Stimulated activated CD4-positive, alpha-beta T cell treated with anti-CD3 and anti-CD28 coated beads, Interleukin-1b, Interleukin-23, amount 100 ng/mL, for 24 hours (primary cell): ENCODE measurements around the gene EPS8L2.

Experiments
- DNase-seq, 4 experiments: peaks; one replicate each; pipeline ENCODE4 v3.0.0-alpha.2; 2020; ENCODE audit warnings: low read depth in 4 of 4, low spot score in 1 of 4

EPS8L2 gene

DNA sequence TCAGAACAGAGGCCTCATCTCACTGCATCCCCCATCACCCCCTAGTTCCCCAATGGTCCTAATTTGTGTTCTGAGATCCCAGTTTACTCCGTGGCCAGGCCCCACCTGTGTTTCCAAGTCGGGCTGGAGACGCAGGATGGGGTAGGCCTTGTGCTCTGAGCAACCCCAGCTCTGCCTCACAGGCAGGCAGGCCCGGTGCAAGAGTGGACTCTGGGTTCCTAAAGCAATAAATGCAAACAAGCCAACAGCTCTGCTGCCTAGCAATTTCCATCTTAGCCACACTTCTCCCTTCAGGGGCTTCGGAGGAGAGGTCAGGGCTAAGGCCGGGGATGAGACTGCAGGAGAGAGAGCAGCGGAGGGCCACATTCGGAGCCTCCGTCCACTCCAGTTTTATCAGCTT is 2.5 kb upstream of the EPS8L2 start:
- no peak for DNase-seq

DNA sequence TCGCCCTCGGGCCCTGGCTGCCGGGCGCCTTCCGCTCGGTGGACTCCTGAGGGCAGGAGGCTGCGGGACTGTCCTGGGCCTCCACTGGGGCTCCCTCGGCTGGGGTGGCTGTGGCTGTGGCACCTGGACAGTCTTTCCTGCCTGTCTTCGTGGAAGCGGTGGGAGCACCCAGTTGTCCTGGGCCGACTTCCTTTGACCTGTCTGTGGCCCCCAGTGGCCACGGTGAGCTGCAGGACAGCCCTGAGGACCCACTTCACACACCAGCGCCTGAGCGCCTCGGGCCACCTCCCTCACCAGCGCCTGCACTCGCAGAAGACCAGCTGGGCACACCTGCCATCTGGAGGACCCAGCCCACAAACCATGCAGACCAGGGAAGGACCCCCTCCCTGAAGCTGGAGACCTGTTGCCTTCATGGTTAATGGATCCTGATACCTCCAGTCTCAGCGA is 1.8 kb upstream of the EPS8L2 start:
- DNase-seq, result no peak

DNA sequence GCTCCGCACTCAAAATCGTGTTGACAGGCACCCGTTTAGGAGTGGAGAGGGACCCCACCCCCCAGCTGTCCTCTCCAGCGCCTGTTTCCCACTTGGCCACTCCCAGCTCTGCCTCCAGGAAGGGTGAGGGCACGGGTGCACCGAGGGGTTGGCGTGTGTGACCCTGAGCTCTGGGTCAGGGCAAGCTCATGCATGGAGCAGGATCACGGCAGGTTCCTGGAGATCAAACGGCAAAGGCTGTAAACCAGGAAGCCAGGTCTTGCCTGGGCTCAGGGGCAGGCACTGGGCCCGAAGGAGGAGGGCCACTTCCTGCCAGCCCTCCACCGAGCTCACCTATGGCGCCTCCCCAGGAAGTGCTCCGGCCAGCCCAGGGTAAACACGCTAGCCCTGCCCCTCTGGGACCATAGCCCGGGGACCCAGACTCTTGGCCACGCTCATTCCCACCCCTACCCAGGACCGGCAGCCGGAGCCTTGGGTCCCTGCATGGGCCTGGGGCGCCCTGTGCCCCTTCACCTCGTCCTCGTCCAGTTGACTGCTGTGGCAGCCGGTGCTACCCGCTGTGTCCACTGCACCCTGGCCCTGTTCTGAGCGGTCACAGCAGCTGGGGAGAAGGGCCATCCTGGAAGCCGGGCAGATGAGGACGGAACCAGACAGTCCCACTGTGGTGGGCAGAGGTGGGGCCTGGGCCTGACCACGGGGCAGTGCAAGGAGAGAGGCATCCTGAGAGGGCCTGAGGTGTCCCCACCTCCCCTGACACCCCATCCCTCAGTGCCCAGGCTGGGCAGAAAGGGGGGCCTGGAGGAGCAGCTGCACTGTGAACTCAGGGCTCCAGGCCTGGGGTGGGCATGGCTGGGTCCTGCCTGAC is 1.0 kb upstream of the EPS8L2 start:
- no peak for DNase-seq

DNA sequence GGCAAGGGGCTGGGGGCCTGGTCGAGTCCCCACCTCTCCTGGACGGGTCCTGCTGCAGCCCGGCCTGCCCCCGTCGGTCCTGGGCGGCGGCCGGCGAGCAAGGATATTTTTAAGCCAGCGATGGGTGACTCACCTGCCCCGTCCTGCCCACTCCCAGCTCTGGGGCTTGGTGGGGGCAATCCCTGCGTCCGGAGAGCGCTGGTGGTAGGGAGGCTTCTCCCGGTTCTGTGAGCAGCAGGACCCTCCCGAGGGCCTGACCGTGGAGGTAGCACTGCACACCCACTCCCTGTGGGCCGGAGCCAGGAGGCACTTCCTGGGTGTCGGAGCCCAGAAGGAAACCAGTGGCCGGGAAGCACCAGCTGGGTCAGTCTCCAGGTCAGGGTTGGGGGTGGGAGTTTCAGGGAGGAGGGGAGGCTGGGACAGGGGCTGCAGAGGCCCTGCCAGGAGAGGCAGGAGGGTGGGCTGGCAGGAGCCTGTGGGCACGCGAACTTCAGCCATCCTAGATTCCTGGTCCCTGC is 467 bp downstream of the EPS8L2 start:
- no peak for DNase-seq

DNA sequence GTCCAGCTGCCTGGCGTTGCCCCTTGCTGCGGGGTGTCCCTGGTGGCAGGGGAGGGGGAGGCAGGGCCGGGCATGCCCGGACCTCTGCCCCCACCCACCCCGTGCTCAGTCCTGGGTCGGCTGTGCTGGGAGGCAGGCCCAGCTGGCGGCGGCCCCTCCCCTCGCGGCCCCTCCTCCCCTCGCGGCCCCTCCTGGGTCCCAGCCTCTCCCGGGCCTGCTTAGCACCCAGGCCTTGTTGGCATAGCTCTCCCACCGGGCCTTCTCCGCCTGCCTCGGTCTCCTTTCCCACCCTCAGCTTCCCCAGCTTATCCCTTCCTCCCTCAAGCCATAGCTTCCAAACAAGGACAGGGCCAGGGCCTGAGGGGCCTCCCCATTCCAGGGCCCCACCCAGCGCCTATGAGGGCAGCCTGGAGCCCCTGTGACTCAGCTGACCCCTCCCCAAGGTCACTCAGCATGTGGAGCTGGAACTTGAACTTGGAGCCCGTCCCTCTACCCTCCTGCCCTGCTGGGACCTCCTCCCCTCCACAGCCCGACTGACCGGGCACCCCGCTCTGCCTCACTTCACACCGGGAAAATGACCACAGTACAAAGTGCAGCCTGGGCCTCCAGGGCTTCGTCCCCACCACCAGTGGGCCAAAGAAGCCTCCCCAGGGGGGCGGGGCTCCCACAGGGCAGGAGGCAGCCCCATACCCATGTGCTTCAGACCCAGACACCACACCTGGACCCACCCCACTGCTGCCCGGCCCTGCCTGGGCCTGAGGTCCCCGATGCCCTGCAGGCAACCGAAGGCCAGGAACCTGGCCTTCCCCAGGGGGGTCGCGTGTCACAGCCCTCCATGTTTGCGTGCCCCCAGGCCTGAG is 1.2 kb downstream of the EPS8L2 start:
- DNase-seq, result no peak

DNA sequence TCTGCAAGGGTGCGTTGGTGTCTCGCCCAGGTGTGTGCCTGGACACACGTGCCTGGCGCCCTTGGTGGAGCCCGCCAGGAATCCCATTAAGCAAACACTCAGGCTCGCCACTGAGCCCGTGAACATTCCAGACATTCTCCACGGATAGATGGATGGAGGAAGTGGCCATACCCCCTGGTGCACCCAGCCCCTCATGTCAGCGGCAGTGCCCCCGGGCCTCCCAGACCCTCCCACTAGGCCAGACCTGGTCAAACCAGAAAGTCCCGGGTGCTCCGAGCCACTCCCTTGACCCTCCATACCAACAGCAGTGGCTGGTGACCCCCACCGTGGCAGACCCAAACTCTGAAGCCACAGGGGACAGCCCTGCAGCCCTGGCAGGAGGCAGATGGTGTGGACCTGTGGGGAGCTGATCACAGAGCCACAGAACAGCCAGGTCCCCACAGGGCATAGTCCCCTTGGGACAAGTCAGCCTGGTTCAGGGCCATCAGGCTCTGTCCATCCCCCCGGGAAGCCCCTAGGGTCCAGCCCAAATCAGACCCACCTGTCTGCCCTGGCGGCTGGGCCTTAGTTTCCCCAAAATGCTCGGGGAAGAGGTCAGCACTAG is 1.9 kb downstream of the EPS8L2 start:
- DNase-seq, result no peak

DNA sequence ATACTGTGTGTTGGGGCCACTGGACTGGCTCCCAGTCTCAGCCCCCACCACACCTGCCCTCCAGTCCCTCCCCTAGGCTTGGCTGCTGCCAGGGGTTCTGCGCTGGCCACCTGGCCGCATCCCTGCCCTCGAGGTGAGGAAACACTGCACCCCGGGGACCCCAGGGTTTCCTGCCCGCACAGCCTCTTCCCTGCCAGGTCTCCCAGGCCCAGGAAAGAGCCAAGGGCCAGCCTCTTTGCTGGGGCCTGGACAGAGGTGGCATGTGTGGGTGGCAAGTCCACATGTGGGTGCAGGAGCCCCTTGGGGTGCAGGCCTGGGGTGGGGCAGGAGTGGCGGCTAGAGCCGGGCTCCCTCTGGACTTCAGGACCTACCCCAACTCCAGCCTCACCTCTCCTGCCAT is 2.5 kb downstream of the EPS8L2 start:
- DNase-seq, result no peak

DNA sequence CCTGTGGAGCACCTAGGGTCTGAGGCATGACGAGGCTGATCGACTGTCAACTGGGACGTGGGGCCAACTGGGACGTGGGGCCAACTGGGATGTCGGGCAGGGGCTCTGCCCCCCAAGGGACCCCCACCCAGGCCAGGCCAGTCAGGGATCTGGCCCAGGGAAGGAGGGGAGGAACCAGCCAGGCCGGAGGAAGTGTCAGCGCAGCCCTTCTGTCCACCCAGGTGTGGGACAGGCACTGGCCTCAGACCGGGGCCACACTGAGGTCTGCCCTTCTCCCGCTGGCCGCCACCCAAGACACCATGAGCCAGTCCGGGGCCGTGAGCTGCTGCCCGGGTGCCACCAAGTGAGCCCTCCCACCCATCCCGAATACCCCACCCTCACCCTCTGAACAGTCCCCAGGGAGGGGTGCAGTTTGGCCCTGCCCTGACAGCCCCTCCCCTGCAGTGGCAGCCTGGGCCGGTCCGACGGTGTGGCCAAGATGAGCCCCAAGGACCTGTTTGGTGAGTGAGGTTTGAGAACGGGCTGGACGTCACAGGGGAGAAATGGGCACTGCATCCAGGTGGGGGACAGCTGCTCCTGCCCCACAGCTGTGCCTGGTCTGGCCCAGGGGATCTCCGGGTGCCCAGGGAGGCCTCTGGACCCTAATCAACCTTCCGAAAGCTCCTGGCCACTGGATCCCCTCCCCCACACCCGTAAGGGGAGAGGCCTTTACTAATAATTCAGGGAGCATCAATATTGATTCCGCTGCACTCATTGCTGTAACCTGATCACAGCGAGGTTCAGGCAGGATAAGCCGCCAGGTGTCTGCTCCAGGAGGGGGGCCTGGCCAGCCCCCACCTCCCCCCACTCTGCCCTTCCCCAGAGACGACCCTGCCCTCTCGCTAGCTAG is 3.3 kb downstream of the EPS8L2 start:
- no peak for DNase-seq

DNA sequence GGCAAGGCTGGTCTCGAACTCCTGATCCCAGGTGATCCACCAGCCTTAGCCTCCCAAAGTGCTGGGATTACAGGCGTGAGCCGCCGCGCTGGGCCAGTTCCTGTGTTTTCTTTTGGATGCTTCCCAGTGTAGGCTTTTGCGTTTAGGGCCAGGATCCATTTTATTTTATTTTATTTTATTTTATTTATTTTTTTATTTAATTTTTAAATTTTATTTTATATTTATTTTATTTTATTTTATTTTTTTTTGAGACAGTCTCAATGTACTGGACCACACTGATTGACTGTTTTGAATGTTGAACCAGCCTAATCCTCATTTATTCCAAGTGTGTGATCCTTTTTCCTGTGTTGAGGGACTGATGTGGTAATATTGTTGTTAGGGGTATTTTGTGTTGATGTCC is 8.4 kb downstream of the EPS8L2 start:
- DNase-seq, result no peak

DNA sequence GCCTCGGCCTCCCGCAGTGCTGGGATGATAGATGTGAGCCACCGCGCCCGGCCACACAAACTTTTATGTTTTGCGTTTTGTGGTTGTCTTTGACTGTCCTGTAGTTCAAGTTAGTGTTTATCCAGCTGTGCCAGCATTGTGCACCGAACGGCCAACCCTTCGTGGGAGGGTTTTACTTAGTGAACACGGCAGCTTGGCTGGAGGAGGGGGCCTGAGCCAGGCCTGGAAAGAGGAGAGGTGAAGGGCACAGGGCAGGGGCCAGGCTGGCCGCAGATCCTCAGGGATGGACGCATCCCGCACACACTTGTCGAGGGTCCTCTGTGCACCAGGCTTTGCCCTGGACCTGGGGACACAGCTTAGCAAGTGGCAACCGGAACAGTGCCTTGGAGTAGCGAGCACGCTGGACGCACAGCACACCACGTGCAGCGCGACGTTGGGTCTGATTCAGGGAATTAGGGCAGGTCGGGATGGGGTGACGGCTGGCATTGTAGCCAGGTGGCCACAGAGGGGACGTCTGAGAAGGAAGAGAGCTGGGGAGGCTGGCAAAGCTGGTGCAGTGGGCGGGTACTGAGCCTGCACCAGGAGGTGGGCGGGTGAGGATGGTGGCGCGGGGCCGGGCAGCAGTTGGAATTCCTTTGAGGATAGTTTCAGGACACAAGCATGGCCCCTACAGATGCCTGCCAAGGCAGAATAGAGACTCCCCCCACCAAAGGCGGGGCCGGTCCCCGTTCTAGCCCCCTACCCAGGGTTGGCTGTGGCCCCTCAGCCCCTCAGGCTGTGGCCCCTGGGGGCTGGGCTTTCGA is 13.4 kb downstream of the EPS8L2 start:
- DNase-seq, result no peak

DNA sequence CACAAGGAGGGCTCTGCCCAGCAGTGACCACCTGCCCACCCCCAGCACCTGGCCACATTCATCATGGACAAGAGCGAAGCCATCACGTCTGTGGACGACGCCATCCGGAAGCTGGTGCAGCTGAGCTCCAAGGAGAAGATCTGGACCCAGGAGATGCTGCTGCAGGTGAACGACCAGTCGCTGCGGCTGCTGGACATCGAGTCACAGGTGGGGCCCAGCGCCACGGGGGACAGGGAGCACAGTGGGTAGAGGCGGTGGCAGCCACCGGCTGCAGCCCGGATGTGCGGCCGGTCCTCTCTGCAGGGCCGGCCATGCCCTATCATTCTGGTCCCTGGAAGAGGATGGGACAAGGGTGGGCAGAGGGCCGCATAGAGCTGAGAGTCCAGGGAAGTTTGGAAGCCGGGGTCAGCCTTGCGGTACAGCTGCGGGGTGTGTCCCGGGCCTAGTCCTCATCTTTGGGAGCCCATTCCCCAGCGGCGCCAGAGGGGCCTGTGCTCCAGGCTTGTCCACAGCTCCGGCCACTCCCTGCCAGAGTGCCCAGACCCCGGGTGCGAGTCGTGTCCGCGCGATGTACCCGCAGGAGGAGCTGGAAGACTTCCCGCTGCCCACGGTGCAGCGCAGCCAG is 14.1 kb downstream of the EPS8L2 start:
- DNase-seq, result no peak

DNA sequence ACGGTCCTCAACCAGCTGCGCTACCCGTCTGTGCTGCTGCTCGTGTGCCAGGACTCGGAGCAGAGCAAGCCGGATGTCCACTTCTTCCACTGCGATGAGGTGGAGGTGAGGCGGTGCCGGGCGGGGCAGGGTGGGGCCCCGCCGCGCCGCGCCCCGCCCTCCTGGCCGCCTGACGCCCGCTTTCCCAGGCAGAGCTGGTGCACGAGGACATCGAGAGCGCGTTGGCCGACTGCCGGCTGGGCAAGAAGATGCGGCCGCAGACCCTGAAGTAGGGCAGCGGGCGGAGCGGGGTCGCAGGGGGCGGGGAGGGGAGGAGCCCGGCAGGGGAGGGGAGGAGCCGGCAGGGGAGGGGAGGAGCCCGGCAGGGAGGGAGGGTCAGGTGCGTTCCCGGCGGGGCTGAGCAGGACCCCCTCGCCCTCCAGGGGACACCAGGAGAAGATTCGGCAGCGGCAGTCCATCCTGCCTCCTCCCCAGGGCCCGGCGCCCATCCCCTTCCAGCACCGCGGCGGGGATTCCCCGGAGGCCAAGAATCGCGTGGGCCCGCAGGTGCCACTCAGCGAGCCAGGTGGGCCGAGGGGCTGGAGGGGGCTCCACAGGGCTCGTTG is 14.7 kb downstream of the EPS8L2 start:
- DNase-seq, result peak in 1 of 4 experiments; percentile 44

DNA sequence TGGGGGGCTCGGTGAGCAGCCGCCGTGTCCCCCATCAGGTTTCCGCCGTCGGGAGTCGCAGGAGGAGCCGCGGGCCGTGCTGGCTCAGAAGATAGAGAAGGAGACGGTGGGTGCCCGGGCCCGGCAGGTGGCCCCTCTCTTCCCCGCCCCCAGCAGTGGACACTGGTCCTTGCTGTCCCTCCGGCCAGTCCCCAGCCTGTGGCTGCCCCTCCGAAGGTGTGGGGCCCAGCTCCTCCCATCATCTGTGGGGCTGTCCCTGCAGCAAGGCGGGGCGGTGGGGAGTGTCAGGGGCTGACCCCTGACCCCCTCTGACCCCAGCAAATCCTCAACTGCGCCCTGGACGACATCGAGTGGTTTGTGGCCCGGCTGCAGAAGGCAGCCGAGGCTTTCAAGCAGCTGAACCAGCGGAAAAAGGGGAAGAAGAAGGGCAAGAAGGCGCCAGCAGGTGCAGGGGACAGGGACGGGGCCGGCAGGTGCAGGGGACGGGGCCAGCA is 15.3 kb downstream of the EPS8L2 start:
- DNase-seq, result no peak

DNA sequence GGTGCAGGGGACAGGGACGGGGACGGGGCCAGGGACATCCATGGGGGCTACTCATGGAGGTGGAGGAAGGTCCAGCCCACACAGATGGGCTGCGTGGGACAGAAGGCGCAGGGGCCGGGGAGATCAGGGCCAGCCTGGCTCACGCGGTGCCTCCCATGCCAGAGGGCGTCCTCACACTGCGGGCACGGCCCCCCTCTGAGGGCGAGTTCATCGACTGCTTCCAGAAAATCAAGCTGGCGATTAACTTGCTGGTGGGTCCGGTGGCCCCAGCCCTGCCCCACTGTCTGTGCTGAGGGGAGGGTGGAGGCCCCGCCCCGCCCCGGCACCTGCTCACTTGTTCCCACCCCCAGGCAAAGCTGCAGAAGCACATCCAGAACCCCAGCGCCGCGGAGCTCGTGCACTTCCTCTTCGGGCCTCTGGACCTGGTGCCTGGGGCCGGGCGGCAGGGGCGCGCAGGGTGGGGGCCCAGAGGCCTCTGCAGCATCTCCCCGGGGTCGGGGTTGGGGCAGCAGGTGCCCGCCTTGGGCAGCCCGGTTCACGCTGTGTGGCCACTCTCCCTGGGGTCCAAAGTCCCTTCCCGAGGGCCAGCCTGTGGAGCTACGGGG is 15.8 kb downstream of the EPS8L2 start:
- no peak for DNase-seq

DNA sequence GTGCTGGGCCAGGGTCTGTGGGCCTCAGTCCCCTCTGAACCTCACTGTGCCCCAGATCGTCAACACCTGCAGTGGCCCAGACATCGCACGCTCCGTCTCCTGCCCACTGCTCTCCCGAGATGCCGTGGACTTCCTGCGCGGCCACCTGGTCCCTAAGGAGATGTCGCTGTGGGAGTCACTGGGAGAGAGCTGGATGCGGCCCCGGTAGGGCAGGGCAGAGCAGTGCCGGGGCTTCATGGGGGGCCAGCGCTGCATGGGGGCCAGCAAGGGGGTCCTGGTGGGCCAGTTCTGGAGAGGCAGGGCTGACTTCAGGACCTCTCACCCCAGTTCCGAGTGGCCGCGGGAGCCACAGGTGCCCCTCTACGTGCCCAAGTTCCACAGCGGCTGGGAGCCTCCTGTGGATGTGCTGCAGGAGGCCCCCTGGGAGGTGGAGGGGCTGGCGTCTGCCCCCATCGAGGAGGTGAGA is 16.3 kb downstream of the EPS8L2 start:
- no peak for DNase-seq

DNA sequence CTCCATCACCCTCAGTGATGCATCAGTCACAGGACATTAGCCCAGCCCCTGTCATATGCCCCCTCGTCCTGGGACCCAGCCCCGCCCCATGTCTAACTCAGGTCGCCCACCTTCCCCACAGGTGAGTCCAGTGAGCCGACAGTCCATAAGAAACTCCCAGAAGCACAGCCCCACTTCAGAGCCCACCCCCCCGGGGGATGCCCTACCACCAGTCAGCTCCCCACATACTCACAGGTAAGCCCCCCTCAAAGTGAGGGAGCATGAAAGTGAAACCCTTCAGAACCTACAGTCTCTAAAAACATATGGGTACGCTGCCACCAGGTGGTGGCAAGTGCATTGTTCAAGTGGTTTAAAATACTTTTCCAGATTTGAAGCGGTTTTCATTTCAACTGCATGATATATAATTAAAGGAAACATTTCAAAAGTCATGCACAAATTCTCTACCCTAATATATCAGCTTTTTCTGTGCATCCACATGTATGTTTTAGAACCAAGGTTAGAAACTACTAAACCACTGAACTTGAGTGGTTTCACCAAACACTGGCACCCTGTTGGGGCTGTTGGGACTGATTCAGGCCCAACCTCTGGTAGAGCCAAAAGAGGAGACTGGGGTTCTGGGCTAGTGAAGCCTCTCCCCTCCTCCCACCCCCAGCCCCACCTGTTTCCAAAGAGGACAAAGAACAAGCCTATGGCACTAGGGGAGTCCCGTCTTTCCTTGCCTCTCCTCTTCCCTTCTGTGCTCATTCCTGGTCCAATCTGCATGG is 17.3 kb downstream of the EPS8L2 start:
- no peak for DNase-seq

DNA sequence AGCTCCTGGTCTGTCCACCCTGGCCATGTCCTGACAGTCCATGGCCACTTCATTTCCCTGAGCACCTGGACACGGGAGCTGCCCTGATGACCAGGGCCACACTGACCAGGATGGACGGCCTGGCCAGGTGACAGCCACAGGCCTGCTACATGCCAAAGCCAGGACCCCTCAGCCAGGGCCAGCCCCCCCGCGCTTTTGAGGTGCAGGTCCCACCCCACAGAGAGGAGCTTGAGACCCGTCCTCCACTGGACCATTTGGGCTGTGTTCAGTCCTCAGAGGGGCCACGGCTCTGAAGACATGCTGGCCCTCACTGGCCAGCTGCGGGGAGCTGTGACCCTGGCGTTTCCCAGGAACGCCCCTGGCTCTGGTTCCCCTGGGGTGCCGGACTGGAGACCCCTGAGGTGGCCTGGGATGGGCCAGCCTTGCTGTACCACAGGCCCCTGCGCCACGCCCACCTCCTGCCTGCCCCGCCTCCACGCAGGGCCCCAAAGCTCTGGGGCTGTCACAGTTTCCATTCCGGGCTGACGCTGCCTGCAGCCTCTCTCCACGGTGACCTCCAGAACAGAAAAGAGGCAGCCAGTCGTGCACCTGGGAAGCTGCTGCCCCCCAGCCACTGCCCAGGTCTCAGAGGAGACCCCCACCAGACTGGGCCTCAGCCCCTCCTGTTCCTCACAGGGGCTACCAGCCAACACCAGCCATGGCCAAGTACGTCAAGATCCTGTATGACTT is 18.2 kb downstream of the EPS8L2 start:
- no peak for DNase-seq
